ENCODE measurements around the gene RGSL1.

Gene RGSL1

GRCh38 chr1:182555493-182555892 is 105.5 kb downstream of the RGSL1 start:
- TF ChIP-seq POLR2AphosphoS5 (IDR thresholded peaks at IDR 0.05; ENCODE audit: low read depth, low read length) (no peak), SIN3A (IDR thresholded peaks at IDR 0.05; ENCODE audit: borderline replicate concordance, insufficient read depth, low read length) (no peak), FOXP2 (optimal IDR thresholded peaks at IDR 0.05; ENCODE audit: borderline replicate concordance, extremely low read depth, extremely low read length, insufficient read depth) (no peak), TAF1 (IDR thresholded peaks at IDR 0.05; ENCODE audit: borderline replicate concordance, insufficient read depth, low read length) (no peak)
- TF ChIP-seq, protein P1, sequence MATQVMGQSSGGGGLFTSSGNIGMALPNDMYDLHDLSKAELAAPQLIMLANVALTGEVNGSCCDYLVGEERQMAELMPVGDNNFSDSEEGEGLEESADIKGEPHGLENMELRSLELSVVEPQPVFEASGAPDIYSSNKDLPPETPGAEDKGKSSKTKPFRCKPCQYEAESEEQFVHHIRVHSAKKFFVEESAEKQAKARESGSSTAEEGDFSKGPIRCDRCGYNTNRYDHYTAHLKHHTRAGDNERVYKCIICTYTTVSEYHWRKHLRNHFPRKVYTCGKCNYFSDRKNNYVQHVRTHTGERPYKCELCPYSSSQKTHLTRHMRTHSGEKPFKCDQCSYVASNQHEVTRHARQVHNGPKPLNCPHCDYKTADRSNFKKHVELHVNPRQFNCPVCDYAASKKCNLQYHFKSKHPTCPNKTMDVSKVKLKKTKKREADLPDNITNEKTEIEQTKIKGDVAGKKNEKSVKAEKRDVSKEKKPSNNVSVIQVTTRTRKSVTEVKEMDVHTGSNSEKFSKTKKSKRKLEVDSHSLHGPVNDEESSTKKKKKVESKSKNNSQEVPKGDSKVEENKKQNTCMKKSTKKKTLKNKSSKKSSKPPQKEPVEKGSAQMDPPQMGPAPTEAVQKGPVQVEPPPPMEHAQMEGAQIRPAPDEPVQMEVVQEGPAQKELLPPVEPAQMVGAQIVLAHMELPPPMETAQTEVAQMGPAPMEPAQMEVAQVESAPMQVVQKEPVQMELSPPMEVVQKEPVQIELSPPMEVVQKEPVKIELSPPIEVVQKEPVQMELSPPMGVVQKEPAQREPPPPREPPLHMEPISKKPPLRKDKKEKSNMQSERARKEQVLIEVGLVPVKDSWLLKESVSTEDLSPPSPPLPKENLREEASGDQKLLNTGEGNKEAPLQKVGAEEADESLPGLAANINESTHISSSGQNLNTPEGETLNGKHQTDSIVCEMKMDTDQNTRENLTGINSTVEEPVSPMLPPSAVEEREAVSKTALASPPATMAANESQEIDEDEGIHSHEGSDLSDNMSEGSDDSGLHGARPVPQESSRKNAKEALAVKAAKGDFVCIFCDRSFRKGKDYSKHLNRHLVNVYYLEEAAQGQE (IDR thresholded peaks at IDR 0.05; ENCODE audit: insufficient read depth in 1 of 2, low read depth in 2 of 2, low read length in 2 of 2), result no peak

- TF ChIP-seq SIN3A (IDR thresholded peaks at IDR 0.05; ENCODE audit: borderline replicate concordance, insufficient read depth, low read length), result no peak
- no peak for TF ChIP-seq TAF1 (IDR thresholded peaks at IDR 0.05; ENCODE audit: borderline replicate concordance, insufficient read depth, low read length)
- TF ChIP-seq, protein P1 (IDR thresholded peaks at IDR 0.05; ENCODE audit: insufficient read depth in 1 of 2, low read depth in 2 of 2, low read length in 2 of 2), result no peak
- no peak for TF ChIP-seq POLR2AphosphoS5 (IDR thresholded peaks at IDR 0.05; ENCODE audit: low read depth, low read length)
- TF ChIP-seq FOXP2 (optimal IDR thresholded peaks at IDR 0.05; ENCODE audit: borderline replicate concordance, extremely low read depth, extremely low read length, insufficient read depth), result no peak
Measured at GRCh38 chr1:182556279-182556678, 106.3 kb downstream of the RGSL1 start.

DNA sequence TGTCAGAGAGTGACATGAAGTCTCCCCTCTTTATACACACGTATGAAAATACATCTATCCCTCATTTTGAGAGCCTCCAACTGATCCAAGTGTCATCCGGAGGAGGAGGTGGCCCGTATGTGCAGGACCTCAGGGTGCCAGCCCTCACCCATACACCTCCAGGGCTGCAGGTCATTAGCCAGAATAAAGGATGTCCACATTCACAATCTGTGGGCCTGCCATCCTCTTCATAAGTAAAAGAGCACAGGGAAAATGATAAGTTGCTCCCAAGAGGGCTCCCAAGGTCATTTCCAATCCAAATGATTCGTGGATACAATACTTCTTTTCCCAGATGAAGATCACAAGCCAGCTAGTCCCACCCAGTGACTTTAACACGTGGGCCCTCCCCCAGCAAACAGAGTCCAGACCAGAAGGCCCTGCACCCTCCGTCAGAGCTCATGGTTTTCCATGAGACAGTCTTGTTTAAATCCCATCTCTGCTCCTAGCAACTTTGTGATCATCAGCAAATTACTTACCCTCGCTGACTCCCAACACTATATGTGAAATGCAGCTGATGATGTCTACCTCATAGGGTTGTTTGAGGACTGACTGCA is 110.5 kb downstream of the RGSL1 start:
- TF ChIP-seq TAF1 (IDR thresholded peaks at IDR 0.05; ENCODE audit: borderline replicate concordance, insufficient read depth, low read length) (no peak), SIN3A (IDR thresholded peaks at IDR 0.05; ENCODE audit: borderline replicate concordance, insufficient read depth, low read length) (no peak), POLR2AphosphoS5 (IDR thresholded peaks at IDR 0.05; ENCODE audit: low read depth, low read length) (no peak), FOXP2 (optimal IDR thresholded peaks at IDR 0.05; ENCODE audit: borderline replicate concordance, extremely low read depth, extremely low read length, insufficient read depth) (no peak)
- TF ChIP-seq, protein P1 (IDR thresholded peaks at IDR 0.05; ENCODE audit: insufficient read depth in 1 of 2, low read depth in 2 of 2, low read length in 2 of 2), result no peak

DNA sequence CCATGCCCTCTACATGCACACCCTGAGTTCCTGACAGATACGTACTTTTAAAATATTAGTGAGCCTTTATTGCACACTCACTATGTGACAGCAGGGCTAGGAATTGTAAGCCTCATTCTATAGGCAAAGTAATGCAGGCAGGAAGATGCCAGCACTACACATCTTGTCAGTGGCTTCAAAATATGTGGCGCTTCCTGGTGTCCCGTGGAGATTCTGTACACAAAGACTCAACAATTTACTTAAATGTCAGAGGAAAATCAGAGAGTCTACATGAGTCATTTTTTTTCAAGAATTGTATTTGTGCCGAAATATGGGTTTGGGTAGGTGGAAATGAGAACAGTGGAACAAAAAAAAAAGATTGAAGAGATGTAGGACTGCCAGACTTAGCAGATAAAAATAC is 111.5 kb downstream of the RGSL1 start:
- TF ChIP-seq TAF1 (IDR thresholded peaks at IDR 0.05; ENCODE audit: borderline replicate concordance, insufficient read depth, low read length), result no peak
- TF ChIP-seq POLR2AphosphoS5 (IDR thresholded peaks at IDR 0.05; ENCODE audit: low read depth, low read length), result no peak
- TF ChIP-seq SIN3A (IDR thresholded peaks at IDR 0.05; ENCODE audit: borderline replicate concordance, insufficient read depth, low read length), result no peak
- TF ChIP-seq, protein P1 (IDR thresholded peaks at IDR 0.05; ENCODE audit: insufficient read depth in 1 of 2, low read depth in 2 of 2, low read length in 2 of 2), result no peak
- no peak for TF ChIP-seq FOXP2 (optimal IDR thresholded peaks at IDR 0.05; ENCODE audit: borderline replicate concordance, extremely low read depth, extremely low read length, insufficient read depth)
